HG03039 (cell line): ENCODE results near the gene POLR2J.
"Not testable (repeated sequence)": the region's sequence is repeated elsewhere in the genome, so short reads cannot be mapped to it uniquely, and the experiment has no call there.

ENCODE experiments used
- ATAC-seq: cut with Tn5 transposase; IDR thresholded peaks from one replicate; pipeline ENCODE4 v1.9.1; 2021; ENCODE audit warnings: mild to moderate bottlenecking, moderate library complexity; ENCODE audit not compliant: unreplicated experiment

POLR2J gene

DNA sequence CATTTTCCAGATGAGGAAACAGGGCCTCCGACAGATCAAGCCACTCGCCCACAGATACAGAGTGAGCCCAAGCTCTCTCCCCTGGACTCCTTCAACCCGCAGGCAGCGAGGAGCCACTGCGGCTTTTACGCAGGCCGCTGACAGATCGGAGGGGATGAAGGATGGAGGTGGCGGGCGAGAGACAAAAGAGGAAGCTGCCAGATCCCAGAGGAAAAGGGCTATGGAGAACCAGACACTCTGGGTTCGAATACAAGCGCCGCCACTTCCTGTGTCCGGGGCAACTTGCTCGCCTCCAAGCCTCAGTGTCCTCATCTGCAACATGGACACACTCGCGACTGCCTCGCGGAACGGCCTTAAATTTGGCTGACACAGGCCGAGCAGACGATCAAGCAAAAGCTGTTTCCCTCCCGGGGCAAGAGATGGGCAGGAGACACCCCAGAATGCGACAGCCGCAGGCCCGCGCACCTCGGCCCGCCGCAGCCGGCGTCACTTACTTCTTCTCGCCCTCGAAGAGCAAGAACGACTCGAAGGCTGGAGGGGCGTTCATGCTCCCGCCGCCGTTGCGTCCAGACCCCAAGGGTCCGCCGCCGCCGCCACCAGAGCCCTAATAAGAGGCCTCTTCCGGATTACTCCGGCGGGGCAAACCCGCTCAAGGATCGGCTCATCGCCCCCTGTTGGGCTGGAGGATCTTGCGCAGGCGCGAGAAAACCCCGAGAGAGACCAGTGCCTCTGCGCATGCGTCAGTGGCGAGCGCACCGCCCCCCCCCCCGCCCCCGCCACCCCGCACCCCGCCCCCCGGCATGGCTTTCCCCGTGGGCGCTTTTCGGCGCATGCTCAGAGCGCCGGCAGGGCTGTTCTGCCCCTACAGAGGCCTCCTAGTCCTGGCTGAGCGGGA is at the start of gene POLR2J:
TSS of gene POLR2J (minus strand) at position 609 of the 895 bp plus-strand sequence. CDS start at position 547, 62 bp downstream.
- ATAC-seq = peak; percentile 67

DNA sequence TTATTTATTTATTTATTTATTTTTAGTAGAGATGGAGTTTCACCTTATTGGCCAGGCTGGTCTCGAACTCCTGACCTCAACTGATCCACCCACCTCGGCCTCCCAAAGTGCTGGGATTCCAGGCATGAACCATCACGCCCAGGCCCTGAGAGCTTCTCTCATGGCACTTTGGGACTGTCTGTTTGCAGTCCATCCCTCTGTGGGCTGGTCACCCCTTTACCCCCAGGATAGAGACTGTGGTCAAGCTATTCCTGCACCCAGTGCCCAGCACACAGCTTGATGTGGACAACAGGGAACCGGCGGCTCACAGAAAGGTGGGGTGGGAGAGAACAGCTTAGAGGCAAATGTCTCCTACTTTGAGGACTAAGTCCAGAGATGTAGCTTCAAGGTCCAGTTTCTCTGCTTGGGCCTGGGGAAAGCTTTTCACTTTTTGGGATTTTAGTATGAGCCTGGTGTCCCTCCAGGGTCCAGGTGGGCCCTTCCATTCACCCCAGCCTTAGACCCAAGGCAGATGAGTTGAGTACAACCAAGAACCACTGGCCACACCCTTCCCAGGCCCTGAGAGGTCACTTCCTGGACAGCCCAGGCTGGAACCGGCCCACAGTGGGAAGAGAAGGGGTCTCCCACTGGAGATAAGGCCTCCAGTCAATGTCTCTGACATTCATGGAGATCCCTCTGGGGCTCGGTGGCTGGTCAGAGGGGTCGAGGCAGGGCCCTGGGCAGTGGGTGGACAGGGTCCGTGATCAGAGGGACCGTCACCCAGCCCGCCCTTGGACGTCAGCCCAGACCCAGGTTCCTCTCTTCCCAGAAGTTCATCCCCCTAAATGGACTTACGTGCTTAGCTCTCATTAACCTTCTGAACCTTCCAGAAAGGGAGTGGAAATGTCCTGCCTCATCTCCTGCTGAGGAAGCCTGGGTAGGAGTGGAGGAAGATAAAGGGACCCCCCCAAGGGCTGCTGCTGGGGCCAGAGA is 49.4 kb upstream of the POLR2J start:
- ATAC-seq = not testable (repeated sequence)

DNA sequence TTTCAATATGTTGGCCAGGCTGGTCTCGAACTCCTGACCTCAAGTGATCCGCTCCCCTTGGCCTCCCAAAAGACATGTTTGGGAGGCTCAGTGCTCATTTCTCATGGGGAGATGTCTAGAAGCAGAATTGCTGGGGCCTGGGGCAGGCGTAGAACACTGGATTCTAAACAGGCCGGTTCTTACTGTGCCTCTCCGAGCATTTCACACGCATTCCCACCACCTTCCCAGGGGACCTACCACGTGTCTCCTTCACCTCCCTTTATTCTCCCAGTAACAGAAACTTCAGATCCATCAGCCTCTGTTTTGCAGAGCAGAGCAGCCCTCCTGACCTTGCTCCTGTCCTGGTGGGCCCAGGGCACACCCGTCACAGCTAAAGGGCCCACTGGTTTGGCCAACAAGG is 48.5 kb upstream of the POLR2J start:
- ATAC-seq = not testable (repeated sequence)

DNA sequence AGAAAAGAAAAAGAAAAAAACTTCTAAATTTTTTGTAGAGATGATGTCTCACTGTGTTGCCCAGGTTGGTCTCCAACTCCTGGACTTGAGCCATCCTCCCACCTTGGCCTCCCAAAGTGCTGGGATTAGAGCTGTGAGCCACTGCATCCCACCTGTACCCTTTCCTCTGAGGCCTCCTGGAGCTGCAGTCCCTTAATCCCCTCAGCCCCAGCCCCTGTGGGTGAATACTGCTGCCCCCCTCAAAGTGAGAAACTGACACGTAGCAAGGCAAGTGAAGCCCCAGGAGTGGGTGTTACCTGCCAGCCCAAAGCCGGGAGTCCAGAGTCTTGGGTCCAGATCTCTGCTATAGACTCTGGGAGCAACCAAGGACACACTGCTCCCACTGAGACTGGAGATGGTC is 46.1 kb upstream of the POLR2J start:
- ATAC-seq = not testable (repeated sequence)

DNA sequence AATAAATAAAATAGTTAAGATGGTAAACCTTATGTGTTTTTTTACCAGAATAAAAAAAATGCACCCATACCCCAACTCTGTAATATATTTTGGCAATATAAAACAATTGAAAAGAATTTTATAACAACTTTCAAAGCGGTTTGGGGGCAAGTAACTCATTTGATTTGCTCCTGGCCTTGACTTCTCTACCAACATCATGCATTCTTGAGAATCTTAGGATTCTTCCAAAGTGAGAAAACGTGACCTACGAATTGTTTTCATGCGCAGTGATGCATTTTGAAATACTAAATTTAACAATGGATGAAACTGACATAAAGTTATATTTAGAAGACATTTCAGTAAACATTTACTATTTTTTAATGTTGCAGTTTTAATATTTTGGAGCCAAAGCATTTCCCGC is 42.1 kb upstream of the POLR2J start:
- not testable (repeated sequence) for ATAC-seq

DNA sequence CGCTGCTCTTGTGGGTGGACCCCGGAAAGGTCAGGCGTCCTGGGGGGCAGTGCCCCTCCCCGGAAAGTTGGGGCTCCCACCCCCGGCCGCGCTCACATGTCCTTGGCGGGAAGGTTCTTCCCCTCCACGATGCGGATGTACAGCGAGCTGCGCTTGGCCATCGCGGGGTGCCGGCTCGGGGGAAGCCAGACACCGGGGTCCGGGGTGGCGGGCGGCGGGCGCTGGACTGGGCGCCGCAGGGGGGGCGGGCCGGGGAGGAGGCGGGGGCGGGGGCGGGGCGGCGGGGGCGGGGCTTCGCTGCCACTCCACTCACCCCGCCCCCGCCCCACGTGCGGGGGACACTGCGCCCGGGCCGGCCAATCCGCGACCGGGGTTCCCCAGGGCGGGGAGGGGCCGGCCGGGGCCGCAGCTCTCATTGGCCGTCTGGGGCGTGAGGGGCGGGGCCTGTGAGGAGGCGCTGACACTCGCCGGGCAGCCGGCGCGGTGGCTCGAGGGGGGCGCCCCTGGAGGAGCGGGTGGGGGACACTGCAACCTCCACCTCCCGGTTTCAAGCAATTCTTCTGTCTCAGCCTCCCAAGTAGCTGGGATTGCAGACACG is 38.9 kb upstream of the POLR2J start, which contains the start of gene RASA4B:
TSS of gene RASA4B (minus strand) at position 228 of the 598 bp plus-strand sequence. CDS start at position 161, 67 bp downstream.
- peak; percentile 78 for ATAC-seq

DNA sequence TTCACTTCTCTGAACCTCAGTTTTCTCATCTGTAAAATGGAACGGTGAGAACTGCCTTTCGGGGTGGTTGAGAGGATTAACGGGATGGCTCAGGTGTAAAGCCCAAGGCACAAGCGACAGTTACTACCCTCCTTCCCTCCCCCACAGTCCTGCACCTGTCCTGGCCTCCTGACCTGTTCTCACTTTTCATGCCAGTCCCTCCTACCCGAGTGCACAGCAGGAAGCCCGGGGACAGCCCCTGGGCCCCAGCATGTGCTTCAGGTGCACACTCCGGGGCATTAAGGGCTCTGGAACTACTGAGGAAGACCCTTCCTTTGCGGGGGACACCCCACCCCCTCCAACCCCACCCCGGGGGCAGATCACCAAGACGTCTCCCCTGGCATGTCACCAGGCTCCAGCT is 38.2 kb upstream of the POLR2J start:
- not testable (repeated sequence) for ATAC-seq

DNA sequence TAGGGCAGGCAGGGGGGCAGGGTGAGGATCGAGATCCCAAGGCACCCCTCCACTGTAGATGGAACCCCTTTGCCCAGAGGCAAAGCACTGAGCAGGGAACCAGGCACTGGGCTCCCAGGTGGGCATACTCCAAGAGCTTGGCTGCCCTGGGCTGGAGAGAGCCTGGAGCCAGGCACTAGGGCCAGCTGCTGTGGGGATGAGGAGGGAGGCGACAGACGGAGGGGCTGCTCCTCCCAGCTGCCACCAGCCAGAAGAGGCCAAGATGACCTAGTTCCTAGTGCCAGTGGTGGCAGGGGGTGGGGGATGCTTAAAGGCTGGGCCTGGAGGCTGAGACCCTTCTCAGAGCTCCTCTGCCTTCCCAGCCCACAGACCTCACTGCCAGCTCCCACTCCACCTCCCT is 37.2 kb upstream of the POLR2J start:
- ATAC-seq = not testable (repeated sequence)

DNA sequence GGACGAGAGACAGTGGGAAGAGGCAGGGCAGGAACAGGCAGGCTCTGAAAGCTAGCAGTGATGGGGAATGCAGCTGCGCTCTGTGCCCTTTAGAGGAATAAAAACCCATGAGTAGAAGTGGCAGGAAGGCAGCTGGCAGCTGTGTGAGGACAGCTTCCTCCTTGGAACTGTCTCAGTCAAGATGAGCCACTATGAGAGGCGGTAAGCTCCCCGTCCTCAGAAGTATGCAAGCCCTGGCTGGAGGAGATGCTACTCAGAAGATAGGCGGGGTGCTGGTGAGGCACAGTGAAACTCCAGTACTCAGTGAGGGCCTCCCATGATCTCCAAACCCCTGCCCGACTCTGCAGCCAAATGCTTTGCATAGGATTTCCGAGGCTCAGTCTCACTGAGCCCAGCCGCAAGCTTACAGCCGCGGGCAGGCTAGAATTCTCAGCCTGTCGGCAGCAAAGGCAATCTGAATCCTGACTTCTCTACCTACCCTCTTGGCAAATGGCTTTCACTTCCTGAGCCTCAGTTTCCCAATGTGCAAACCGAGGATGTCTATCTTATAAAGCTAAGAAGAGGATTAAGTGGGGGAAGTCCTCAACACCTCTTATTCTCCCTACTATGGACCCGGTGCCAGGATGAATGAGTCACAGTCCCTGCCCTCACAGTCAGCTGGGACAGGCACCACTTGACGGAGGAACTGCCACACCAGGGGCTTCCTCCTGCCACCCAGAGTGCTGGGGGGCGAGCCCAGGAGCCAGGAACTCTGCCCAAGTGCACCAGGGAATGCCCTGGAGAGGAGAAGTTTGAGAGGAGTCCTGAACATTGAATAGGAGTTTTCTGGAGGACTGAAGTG is 36.4 kb upstream of the POLR2J start:
- ATAC-seq = peak; percentile 51

DNA sequence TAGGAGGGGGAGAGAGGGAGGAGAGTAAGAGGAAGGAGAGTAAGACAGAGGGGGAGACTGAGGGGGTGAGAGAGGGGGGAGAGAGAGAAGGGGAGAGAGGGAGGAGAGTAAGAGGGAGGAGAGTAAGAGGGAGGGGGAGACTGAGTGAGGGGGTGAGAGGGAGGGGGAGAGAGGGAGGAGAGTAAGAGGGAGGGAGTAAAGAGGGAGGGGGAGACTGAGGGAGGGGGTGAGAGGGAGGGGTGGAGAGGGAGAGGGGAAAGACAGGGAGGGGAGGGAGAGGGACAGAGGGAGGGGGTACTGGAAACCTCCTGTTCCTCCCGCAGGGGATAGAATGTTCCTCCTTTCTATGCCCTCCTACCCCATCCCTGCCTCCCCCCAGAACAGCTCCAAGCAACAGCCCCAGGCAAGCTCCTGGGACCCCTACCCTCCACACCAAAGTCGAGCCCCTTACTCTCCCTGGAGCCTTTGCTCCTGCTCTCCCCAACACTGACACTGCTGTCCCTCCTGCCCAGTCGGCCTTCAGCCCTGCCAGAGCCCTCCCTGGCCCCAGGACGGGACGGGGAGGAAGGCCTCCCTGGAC is 34.0 kb upstream of the POLR2J start:
- not testable (repeated sequence) for ATAC-seq

DNA sequence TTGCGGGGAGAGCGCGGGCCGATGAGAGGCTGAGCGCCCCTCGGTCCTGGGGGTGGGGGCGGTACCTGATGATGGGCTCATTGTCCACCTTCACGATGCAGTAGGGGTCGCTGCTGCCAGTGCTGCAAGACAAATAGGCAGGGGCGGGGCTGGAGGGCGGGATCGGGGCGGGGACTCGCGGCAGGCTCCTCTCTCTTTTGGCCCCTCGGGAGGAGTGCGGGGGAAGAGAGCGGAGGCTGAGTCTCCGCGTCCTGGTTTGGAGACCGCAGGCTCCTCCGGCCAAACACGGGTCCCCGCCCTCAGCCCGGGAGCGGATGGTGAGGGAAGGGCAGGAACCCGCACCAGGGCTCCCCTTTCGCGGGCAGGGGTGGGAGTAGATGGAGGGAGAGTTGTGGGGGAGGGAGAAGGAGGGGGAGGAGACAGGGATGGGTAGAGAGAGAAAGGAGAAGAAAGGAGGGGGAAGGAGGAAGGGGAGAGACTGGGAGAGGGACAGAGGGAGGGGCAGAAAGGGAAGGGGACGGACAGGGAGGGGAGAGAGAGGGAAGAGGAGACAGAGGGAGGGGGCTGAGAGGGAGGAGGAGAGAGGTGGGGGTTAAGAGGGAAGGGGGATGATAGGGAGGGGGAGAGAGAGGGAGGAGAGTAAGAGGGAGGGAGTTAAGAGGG is 33.3 kb upstream of the POLR2J start:
- not testable (repeated sequence) for ATAC-seq

DNA sequence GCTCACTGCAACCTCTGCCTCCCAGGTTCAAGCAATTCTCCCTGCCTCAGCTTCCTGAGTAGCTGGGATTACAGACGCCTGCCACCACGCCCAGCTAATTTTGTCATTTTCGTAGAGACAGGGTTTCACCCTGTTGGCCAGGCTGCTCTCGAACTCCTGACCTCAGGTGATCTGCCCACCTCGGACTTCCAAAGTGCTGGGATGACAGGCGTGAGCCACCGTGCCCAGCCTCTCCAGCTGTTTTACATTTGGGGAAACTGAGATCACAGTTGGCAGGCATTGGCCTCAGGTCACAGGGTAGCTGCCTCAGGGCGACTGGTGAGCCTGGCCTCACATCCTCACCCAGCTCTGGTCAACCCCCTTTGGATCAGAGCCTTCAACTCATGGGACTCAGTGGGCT is 31.9 kb upstream of the POLR2J start:
- ATAC-seq = not testable (repeated sequence)

DNA sequence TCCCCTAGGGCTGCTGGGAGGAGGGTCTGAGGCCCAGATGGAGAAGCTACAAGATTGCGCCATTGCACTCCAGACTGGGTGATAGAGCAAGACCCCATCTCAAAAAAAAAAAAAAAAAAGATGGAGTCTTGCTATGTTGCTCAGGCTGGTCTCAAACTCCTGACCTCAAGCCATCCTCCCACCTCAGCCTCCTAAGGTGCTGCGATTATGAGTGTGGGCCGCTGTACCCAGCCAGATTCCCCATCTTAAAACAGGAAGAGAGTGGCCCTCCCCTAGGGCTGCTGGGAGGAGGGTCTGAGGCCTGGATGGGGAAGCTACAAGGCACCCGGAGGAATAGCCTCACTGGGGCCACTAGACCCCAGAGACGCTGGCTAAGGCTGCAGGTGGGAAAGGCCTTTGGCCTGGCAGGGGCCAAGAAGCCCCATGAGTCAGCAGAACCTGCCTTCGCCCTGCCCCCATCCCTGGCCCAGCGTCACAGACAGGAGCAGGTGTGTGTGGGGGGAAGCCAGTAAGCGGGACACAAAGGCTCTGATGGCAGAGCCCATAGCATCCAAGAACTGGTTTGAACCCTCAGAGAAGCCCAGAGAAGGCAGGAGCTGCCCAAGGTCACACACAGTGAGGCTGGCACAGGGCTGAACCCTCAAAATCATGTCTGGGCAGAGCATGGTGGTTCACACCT is 28.8 kb upstream of the POLR2J start:
- not testable (repeated sequence) for ATAC-seq

DNA sequence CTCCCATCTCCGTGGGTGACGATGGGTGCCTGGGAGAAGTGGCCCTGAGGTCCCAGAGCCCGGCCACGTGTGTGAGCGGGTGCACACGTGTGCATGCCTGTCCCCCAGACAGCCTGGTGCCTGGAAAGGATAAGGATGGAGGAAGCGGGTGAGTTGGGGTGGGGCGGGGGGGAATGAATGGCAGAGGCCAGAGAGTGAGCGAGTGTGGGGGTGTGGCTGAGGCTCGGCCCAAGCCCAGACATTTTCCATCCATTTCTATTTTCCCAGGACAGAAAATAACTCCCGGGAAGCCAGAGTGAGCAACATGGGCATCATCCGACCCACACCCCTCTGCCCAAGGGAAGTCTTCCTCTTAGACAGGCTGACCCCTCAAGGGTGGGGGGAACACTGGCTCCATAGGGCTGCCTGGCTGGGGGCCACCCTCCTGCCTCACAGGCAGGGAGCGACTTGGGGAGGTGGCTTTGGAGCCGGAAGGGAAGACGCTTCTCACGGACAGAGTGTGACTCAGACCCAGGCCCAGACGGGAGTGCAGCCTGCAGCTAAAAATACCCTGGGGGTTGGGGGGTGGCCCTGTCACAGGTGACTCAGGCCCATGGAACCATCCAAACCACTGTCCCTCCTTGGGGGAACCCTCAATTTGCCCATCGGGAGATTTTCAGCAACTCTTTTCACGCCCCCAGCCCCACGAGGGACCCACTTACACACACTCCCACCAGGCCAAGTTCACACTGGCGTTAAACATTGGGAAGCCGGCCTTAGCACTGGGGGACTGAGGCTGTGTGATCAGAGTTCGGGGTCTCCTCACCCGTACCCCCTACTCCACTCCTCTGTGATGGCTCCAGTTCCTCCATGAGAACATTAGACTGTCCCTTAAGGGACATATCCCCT is 26.8 kb upstream of the POLR2J start:
- ATAC-seq = not testable (repeated sequence)

DNA sequence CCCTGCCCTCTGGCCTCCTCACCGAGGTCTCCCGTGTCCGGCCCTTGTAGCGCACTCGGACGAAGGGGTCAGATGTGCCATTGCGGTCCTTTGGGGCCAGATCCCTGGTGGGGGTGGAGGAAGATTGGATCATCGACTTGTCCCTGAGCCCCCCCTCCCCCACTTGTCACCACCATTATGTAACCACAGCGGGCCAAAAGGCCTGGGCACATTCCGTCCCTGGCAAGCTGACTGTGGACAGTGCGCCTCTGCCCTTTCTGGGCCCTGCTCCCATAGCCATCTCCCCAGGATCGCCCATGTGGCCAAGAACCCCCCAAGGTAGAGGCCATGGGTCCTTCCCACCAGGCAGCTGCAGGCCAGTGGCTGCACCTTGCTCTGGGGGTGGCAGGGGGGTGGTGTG is 24.4 kb upstream of the POLR2J start:
- not testable (repeated sequence) for ATAC-seq

DNA sequence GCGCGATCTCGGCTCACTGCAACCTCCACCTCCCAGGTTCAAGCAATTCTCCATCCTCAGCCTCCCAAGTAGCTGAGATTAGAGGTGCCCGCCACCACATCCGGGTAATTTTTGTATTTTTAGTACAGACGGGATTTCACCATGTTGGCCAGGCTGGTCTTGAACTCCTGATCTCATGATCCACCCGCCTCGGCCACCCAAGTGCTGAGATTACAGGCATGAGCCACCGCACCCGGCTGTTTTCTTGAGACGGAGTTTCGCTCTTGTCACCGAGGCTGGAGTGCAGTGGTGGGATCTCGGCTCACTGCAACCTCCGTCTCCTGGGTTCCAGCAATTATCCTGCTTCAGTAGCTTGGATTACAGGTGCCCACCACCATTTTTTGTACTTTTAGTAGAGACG is 19.6 kb upstream of the POLR2J start:
- ATAC-seq = not testable (repeated sequence)

DNA sequence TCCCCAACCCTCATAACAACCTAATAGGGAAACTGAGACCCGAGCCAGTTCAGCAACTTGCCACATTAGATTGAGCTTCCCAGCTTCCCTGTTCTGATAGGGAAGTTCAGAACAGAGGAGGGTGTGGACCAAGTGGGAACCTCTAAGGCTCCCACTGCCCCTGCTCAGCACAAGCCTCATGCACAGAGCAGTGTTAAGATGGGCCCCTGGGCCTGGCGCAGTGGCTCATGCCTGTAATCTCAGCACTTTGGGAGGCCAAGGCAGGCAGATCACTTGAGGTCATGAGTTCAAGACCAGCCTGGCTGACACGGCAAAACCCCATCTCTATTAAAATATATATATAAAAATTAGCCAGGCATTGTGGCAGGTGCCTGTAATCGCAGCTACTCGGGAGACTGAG is 18.6 kb upstream of the POLR2J start:
- ATAC-seq = not testable (repeated sequence)
